Activated CD8-positive, alpha-beta T cell treated with anti-CD3 and anti-CD28 coated beads for 36 hours (primary cell): ENCODE measurements around the gene MFSD1. TPM values are rescaled to one million over a fixed set of nuclear protein-coding genes. Genes with fewer than 3 reads are reported as not detected.

Experiments
- ATAC-seq: fragments of 200-7000 bp; cut with Tn5 transposase; one replicate; pipeline ENCODE4 v1.10.0; 2021; ENCODE audit warnings: mild to moderate bottlenecking, moderate library complexity
- CTCF ChIA-PET: fragments of 350-600 bp; sonication (Branson Sonifier 250); formaldehyde crosslinking; loops from one replicate; lab custom pipeline; 2021; ENCODE audit warnings: antibody characterized with exemption; lab: Charles Lee
- POLR2A ChIA-PET: fragments of 350-600 bp; sonication (Branson Sonifier 250); formaldehyde crosslinking; loops from one replicate; lab custom pipeline; 2021; ENCODE audit warnings: antibody characterized with exemption; lab: Charles Lee
- DNase-seq: peaks from one replicate; pipeline ENCODE4 v3.0.0-alpha.2; 2020
- H3K27ac Mint-ChIP-seq: one replicate; pipeline ENCODE4 v1.8.0; 2021; ENCODE audit warnings: mild to moderate bottlenecking, mixed read lengths
- H3K27me3 Mint-ChIP-seq: one replicate; pipeline ENCODE4 v1.8.0; 2021; ENCODE audit warnings: mixed read lengths
- H3K36me3 Mint-ChIP-seq: one replicate; pipeline ENCODE4 v1.8.0; 2021; ENCODE audit warnings: low read depth, mixed read lengths
- H3K4me1 Mint-ChIP-seq: one replicate; pipeline ENCODE4 v1.8.0; 2021; ENCODE audit warnings: low read depth, mixed read lengths
- H3K4me3 Mint-ChIP-seq: one replicate; pipeline ENCODE4 v1.8.0; 2021; ENCODE audit warnings: mild to moderate bottlenecking, moderate library complexity, mixed read lengths
- H3K9me3 Mint-ChIP-seq: one replicate; pipeline ENCODE4 v1.8.0; 2021; ENCODE audit warnings: mixed read lengths
- intact Hi-C: fragments of 100-400 bp; cut with micrococcal nuclease; formaldehyde crosslinking; loops from one replicate; pipeline ENCODE4 v1.10.0; 2022
- total RNA-seq, 2 experiments: library from RNA; stranded (reverse); gene quantifications; one replicate each; pipeline ENCODE4 v1.2.3, GENCODE V29; 2021
- TF ChIP-seq, protein P1 (sequence below): fragments of 200-600 bp; IDR thresholded peaks from one replicate; pipeline ENCODE4 v1.8.0; 2022; ENCODE audit warnings: antibody characterized with exemption, mild to moderate bottlenecking

The MFSD1 gene
- total RNA-seq, 2 experiments from 2014 or later = 9.2 to 9.7 TPM

DNA sequence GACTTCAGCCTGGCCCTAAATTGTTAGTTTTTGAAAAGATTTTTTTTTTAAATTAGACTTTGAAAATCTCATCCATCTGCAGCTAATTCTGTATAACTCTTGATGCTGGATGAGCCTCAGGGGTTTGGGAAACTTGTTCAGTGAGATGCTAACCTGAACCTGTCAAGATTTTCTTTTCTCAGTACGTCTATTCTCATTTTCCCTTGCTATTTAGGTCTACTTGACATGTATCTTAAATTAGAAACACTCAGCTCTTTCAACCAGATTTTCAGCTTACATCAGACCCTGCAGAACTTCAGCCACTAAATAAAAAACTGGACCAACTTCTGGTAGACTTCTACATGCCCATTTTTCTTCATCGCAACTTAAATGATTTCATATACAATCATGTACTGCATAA is 61.4 kb downstream of the MFSD1 start:
- Mint-ChIP-seq H3K4me1 (no peaks in the 10 kb centered on the region), H3K4me3 (no peak overlapping the region), H3K27ac (no peak overlapping the region), H3K36me3 (no peaks in the 10 kb centered on the region), H3K27me3 (no peaks in the 10 kb centered on the region), H3K9me3 (no peaks in the 10 kb centered on the region)
- DNase-seq (no peak), ATAC-seq (no peak)
- intact Hi-C loops = no loop called here
- CTCF ChIA-PET = interaction anchor here (1.0 kb wide), 1 partner anchor 17 kb away, joined by 3 read pairs; no protein-coding TSS in a partner anchor
- TF ChIP-seq, protein P1, sequence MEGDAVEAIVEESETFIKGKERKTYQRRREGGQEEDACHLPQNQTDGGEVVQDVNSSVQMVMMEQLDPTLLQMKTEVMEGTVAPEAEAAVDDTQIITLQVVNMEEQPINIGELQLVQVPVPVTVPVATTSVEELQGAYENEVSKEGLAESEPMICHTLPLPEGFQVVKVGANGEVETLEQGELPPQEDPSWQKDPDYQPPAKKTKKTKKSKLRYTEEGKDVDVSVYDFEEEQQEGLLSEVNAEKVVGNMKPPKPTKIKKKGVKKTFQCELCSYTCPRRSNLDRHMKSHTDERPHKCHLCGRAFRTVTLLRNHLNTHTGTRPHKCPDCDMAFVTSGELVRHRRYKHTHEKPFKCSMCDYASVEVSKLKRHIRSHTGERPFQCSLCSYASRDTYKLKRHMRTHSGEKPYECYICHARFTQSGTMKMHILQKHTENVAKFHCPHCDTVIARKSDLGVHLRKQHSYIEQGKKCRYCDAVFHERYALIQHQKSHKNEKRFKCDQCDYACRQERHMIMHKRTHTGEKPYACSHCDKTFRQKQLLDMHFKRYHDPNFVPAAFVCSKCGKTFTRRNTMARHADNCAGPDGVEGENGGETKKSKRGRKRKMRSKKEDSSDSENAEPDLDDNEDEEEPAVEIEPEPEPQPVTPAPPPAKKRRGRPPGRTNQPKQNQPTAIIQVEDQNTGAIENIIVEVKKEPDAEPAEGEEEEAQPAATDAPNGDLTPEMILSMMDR = no peak
- POLR2A ChIA-PET = no interaction called here

DNA sequence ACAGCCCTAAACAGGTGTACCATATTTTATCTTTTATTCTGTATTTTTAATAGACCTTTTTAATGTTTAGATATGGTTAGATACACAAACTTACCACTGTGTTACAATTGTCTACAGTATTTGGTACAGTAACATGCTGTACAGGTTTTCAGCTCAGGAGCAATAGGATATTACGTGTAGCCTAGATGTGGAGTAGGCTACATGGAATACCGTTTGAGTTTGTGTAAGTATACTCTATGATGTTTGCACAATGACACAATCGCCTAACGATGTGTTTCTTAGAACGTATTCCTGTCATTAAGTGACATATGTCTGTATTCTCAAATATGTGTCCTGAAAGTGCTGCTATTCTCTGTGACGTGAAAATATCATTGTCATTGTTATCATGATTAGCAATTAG is 62.6 kb downstream of the MFSD1 start:
- TF ChIP-seq, protein P1 = no peak

DNA sequence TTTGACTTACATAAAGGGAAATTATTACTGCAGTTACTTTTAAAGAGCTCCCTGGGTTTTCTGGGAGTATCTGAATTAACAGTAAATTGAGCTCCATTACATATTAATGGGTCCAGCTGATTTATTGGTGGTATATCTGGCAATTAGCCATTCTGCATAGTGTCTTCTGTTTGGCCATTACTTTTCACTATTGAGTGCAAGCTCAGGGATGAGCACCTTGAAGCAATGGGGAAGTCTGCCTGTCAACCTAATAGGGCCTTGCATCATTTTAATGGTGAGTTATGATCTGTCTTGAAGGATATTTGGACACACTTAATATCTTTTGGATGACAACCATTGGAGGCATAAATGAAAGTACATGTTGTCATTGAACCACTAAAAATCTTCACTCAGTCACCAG is 73.8 kb downstream of the MFSD1 start:
- POLR2A ChIA-PET = no interaction called here
- no peaks in the 10 kb centered on the region for H3K27me3 Mint-ChIP-seq
- H3K9me3 Mint-ChIP-seq = no peaks in the 10 kb centered on the region
- no peak overlapping the region for H3K4me3 Mint-ChIP-seq
- ATAC-seq (no peak), DNase-seq (no peak)
- intact Hi-C loops = no loop called here
- H3K27ac Mint-ChIP-seq = no peak overlapping the region
- no peaks in the 10 kb centered on the region for H3K4me1 Mint-ChIP-seq
- CTCF ChIA-PET = interaction anchor here (1.0 to 2.0 kb wide), 2 partner anchors 14 to 384 kb away, joined by 4 to 6 read pairs; no protein-coding TSS in a partner anchor
- TF ChIP-seq, protein P1 = no peak
- H3K36me3 Mint-ChIP-seq = no peaks in the 10 kb centered on the region

More for the DNA sequence above, 62.6 kb downstream of the MFSD1 start:
- intact Hi-C loops = no loop called here
- Mint-ChIP-seq H3K4me3 (no peak overlapping the region), H3K27ac (no peak overlapping the region), H3K4me1 (no peaks in the 10 kb centered on the region), H3K27me3 (no peaks in the 10 kb centered on the region), H3K36me3 (no peaks in the 10 kb centered on the region), H3K9me3 (no peaks in the 10 kb centered on the region)
- ChIA-PET CTCF (no interaction called here), POLR2A (no interaction called here)
- DNase-seq (no peak), ATAC-seq (no peak)

Other genes with a start within 250 kb of the MFSD1 start
- gene MLF1, start 230.9 kb upstream of the MFSD1 start, total RNA-seq = 1 to 10 TPM; 1.4 to 1.9 TPM
- 10 to 100 TPM; 48.4 to 56.1 TPM for gene GFM1, start 157.5 kb upstream of the MFSD1 start, total RNA-seq
- 1 to 10 TPM; 7.1 to 7.8 TPM for gene LXN, start 129.4 kb upstream of the MFSD1 start, total RNA-seq
- gene RARRES1, start 69.6 kb upstream of the MFSD1 start, total RNA-seq = not detected